Activated CD8-positive, alpha-beta T cell treated with anti-CD3 and anti-CD28 coated beads for 36 hours (primary cell): ENCODE data around the gene LTBP3. TPM values are rescaled to one million over a fixed set of nuclear protein-coding genes. Genes with fewer than 3 reads are reported as not detected.

Source experiments
- ATAC-seq: fragments of 200-7000 bp; cut with Tn5 transposase; one replicate; pipeline ENCODE4 v1.10.0; 2021; ENCODE audit warnings: mild to moderate bottlenecking, moderate library complexity
- CTCF ChIA-PET: fragments of 350-600 bp; sonication (Branson Sonifier 250); formaldehyde crosslinking; loops from one replicate; lab custom pipeline; 2021; ENCODE audit warnings: antibody characterized with exemption; lab: Charles Lee
- POLR2A ChIA-PET: fragments of 350-600 bp; sonication (Branson Sonifier 250); formaldehyde crosslinking; loops from one replicate; lab custom pipeline; 2021; ENCODE audit warnings: antibody characterized with exemption; lab: Charles Lee
- DNase-seq: peaks from one replicate; pipeline ENCODE4 v3.0.0-alpha.2; 2020
- H3K27ac Mint-ChIP-seq: one replicate; pipeline ENCODE4 v1.8.0; 2021; ENCODE audit warnings: mild to moderate bottlenecking, mixed read lengths
- H3K27me3 Mint-ChIP-seq: one replicate; pipeline ENCODE4 v1.8.0; 2021; ENCODE audit warnings: mixed read lengths
- H3K36me3 Mint-ChIP-seq: one replicate; pipeline ENCODE4 v1.8.0; 2021; ENCODE audit warnings: low read depth, mixed read lengths
- H3K4me1 Mint-ChIP-seq: one replicate; pipeline ENCODE4 v1.8.0; 2021; ENCODE audit warnings: low read depth, mixed read lengths
- H3K4me3 Mint-ChIP-seq: one replicate; pipeline ENCODE4 v1.8.0; 2021; ENCODE audit warnings: mild to moderate bottlenecking, moderate library complexity, mixed read lengths
- H3K9me3 Mint-ChIP-seq: one replicate; pipeline ENCODE4 v1.8.0; 2021; ENCODE audit warnings: mixed read lengths
- intact Hi-C: fragments of 100-400 bp; cut with micrococcal nuclease; formaldehyde crosslinking; loops from one replicate; pipeline ENCODE4 v1.10.0; 2022
- total RNA-seq, 2 experiments: library from RNA; stranded (reverse); gene quantifications; one replicate each; pipeline ENCODE4 v1.2.3, GENCODE V29; 2021
- TF ChIP-seq, protein P1 (sequence below): fragments of 200-600 bp; IDR thresholded peaks from one replicate; pipeline ENCODE4 v1.8.0; 2022; ENCODE audit warnings: antibody characterized with exemption, mild to moderate bottlenecking

Gene LTBP3
- total RNA-seq, 2 experiments from 2014 or later: 55.4 to 56.0 TPM

DNA sequence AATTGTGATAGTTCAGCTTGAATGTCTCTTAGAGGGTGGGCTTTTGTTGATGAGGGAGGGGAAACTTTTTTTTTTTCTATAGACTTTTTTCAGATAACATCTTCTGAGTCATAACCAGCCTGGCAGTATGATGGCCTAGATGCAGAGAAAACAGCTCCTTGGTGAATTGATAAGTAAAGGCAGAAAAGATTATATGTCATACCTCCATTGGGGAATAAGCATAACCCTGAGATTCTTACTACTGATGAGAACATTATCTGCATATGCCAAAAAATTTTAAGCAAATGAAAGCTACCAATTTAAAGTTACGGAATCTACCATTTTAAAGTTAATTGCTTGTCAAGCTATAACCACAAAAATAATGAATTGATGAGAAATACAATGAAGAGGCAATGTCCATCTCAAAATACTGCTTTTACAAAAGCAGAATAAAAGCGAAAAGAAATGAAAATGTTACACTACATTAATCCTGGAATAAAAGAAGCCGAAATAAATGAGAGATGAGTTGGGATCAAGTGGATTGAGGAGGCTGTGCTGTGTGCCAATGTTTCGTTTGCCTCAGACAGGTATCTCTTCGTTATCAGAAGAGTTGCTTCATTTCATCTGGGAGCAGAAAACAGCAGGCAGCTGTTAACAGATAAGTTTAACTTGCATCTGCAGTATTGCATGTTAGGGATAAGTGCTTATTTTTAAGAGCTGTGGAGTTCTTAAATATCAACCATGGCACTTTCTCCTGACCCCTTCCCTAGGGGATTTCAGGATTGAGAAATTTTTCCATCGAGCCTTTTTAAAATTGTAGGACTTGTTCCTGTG lies 55.4 kb downstream of the LTBP3 start:
- TF ChIP-seq, protein P1, sequence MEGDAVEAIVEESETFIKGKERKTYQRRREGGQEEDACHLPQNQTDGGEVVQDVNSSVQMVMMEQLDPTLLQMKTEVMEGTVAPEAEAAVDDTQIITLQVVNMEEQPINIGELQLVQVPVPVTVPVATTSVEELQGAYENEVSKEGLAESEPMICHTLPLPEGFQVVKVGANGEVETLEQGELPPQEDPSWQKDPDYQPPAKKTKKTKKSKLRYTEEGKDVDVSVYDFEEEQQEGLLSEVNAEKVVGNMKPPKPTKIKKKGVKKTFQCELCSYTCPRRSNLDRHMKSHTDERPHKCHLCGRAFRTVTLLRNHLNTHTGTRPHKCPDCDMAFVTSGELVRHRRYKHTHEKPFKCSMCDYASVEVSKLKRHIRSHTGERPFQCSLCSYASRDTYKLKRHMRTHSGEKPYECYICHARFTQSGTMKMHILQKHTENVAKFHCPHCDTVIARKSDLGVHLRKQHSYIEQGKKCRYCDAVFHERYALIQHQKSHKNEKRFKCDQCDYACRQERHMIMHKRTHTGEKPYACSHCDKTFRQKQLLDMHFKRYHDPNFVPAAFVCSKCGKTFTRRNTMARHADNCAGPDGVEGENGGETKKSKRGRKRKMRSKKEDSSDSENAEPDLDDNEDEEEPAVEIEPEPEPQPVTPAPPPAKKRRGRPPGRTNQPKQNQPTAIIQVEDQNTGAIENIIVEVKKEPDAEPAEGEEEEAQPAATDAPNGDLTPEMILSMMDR: no peak

GRCh38 chr11:65502274-65502554 lies 55.9 kb downstream of the LTBP3 start:
- ChIA-PET POLR2A (interaction anchor here (0.6 to 36.2 kb wide), 25 partner anchors 7 to 240 kb away, joined by 3 to 4842 read pairs (median 6); partner anchors contain the start of genes DPF2, FAM89B, FRMD8 and MAP3K11), CTCF (interaction anchor here (0.9 to 16.5 kb wide), 5 partner anchors 9 to 114 kb away, joined by 3 to 448 read pairs (median 9); partner anchors contain the start of genes NEAT1 and PCNX3)
- peaks cover 31% of the 10 kb centered on the region for H3K4me1 Mint-ChIP-seq
- intact Hi-C loops: loop anchor here (2.0 kb wide), 1 partner anchor 119 kb away; the partner anchor contains the start of gene SLC25A45
- no peak overlapping the region for H3K27ac Mint-ChIP-seq
- ATAC-seq (no peak), DNase-seq (no peak)
- no peaks in the 10 kb centered on the region for H3K9me3 Mint-ChIP-seq
- peaks cover 4% of the 10 kb centered on the region for H3K36me3 Mint-ChIP-seq
- TF ChIP-seq, protein P1: no peak
- no peak overlapping the region for H3K4me3 Mint-ChIP-seq
- no peaks in the 10 kb centered on the region for H3K27me3 Mint-ChIP-seq

More for the DNA sequence above, 55.4 kb downstream of the LTBP3 start:
- peaks cover 36% of the 10 kb centered on the region for H3K4me1 Mint-ChIP-seq
- H3K27ac Mint-ChIP-seq: no peak overlapping the region
- H3K9me3 Mint-ChIP-seq: no peaks in the 10 kb centered on the region
- no peak for DNase-seq
- H3K4me3 Mint-ChIP-seq: no peak overlapping the region
- ChIA-PET CTCF (interaction anchor here (0.9 to 16.5 kb wide), 5 partner anchors 8 to 113 kb away, joined by 3 to 448 read pairs (median 9); partner anchors contain the start of genes NEAT1 and PCNX3), POLR2A (interaction anchor here (0.6 to 36.2 kb wide), 27 partner anchors 6 to 241 kb away, joined by 3 to 4842 read pairs (median 5); partner anchors contain the start of genes DPF2, FAM89B, FRMD8 and MAP3K11)
- intact Hi-C loops: loop anchor here (2.0 kb wide), 1 partner anchor 120 kb away; the partner anchor contains the start of gene SLC25A45
- peaks cover 9% of the 10 kb centered on the region for H3K36me3 Mint-ChIP-seq
- no peak for ATAC-seq
- H3K27me3 Mint-ChIP-seq: no peaks in the 10 kb centered on the region

DNA sequence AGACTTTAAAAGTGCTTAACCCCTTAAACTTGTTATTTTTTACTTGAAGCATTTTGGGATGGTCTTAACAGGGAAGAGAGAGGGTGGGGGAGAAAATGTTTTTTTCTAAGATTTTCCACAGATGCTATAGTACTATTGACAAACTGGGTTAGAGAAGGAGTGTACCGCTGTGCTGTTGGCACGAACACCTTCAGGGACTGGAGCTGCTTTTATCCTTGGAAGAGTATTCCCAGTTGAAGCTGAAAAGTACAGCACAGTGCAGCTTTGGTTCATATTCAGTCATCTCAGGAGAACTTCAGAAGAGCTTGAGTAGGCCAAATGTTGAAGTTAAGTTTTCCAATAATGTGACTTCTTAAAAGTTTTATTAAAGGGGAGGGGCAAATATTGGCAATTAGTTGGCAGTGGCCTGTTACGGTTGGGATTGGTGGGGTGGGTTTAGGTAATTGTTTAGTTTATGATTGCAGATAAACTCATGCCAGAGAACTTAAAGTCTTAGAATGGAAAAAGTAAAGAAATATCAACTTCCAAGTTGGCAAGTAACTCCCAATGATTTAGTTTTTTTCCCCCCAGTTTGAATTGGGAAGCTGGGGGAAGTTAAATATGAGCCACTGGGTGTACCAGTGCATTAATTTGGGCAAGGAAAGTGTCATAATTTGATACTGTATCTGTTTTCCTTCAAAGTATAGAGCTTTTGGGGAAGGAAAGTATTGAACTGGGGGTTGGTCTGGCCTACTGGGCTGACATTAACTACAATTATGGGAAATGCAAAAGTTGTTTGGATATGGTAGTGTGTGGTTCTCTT lies 56.5 kb downstream of the LTBP3 start:
- ATAC-seq (no peak), DNase-seq (no peak)
- Mint-ChIP-seq H3K27ac (no peak overlapping the region), H3K4me1 (peaks cover 28% of the 10 kb centered on the region), H3K36me3 (peaks cover 1% of the 10 kb centered on the region), H3K4me3 (no peak overlapping the region), H3K9me3 (no peaks in the 10 kb centered on the region), H3K27me3 (no peaks in the 10 kb centered on the region)
- CTCF ChIA-PET: interaction anchor here (1.6 to 16.5 kb wide), 4 partner anchors 9 to 82 kb away, joined by 6 to 448 read pairs (median 9); partner anchors contain the start of gene NEAT1
- TF ChIP-seq, protein P1: no peak
- POLR2A ChIA-PET: interaction anchor here (0.6 to 36.2 kb wide), 26 partner anchors 7 to 240 kb away, joined by 3 to 4842 read pairs (median 6); partner anchors contain the start of genes DPF2, FAM89B, FRMD8 and MAP3K11
- intact Hi-C loops: loop anchor here (2.0 kb wide), 2 partner anchors 77 to 119 kb away; partner anchors contain the start of gene SLC25A45

- ATAC-seq: no peak
- ChIA-PET CTCF (interaction anchor here (2.0 to 16.5 kb wide), 3 partner anchors 10 to 82 kb away, joined by 9 to 448 read pairs (median 9); partner anchors contain the start of gene NEAT1), POLR2A (interaction anchor here (1.4 to 36.2 kb wide), 14 partner anchors 8 to 239 kb away, joined by 3 to 4842 read pairs (median 30); partner anchors contain the start of genes FAM89B, FRMD8, LTBP3 and NEAT1)
- Mint-ChIP-seq H3K27ac (no peak overlapping the region), H3K9me3 (no peaks in the 10 kb centered on the region), H3K4me3 (no peak overlapping the region), H3K36me3 (peaks cover 1% of the 10 kb centered on the region), H3K4me1 (peaks cover 27% of the 10 kb centered on the region), H3K27me3 (no peaks in the 10 kb centered on the region)
- no peak for DNase-seq
- intact Hi-C loops: loop anchor here (2.0 kb wide), 1 partner anchor 76 kb away; no protein-coding TSS in a partner anchor
- TF ChIP-seq, protein P1: no peak
Observed at GRCh38 chr11:65501186-65501471, 57.0 kb downstream of the LTBP3 start.
